DMS114 treated with DMSO at 0.1 percent for 48 hours (cell line): Measurements from ENCODE around the gene KATNBL1.

Experiments
- DNase-seq: peaks from one replicate; lab custom pipeline; 2025; ENCODE audit not compliant: unreplicated experiment; lab: John Stamatoyannopoulos, UW

KATNBL1 gene

DNA sequence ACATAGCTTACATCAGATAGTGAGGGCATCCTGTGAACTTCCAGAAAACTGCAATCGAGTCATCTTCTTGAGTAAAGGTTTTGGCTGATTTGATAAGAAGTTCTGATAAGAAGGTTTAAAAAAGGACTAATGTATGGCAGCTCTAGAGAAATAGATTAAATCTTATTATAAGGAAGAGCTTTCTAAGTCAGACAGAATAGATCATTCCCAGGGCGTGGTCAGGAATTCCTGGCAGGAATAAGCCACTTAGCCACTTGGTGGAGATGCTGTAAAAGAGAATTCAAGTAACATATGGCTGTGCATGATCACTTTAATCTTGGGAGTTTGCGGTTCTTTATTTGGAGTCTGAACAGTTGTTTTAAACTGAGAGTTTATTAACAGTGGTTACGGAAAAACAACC is 90.6 kb downstream of the KATNBL1 start:
- DNase-seq, result no peak

DNA sequence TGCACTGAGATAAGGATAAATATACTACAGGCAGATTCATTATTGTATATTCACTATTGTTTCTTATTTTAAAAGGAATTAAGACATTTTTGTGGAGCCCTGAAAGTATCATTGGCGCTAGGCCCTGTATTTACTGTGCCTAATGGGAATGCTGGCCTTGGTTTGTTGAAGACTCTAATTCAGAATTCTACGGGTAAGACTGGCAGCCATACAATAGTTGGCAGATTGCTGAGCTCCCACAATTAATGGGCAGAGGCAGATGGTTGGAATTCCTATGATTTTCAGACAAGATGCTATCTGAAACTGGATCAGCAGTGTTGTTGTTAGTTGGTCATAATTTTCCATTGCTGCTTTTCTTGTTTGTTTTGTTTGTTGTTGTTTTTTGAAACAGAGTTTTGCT is 93.3 kb downstream of the KATNBL1 start:
- no peak for DNase-seq

DNA sequence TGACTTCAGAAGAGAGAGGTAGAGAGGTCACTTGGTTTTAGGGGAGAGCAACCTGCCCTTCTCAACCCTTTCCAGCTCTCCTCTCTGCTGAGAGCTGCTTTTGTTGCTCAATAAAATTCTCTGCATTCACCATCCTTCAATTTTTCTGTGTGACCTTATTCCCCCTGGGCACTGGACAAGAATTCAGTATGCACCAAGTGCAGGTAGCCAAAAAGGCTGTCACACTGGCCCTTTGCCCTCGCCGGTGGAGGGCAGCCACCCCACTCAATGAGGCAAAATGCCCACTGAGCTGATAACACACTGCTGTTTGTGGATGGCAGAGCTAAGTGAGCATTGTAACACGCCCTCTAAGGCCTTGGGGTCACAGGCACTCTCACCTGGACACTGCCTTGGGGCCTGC is 95.2 kb downstream of the KATNBL1 start:
- no peak for DNase-seq

DNA sequence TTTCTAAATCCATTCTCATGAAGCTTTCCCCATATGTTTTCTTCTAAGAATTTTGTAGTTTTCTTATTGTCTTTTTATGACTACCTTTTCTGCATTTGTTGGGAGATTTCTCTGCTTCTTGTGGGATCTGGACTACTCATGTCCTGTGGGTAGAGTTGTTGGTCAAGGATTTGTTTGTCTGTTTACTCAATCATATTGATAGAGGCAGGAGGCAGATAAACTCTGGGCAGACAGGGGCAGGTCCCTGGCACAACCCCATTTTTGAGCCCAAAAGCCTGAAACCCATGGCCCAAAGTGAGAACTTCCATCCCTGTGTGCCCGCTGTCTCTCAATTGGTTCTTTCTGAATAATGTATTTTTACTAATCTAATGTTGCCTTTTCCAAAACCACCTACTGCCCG is 95.7 kb downstream of the KATNBL1 start:
- DNase-seq, result no peak

DNA sequence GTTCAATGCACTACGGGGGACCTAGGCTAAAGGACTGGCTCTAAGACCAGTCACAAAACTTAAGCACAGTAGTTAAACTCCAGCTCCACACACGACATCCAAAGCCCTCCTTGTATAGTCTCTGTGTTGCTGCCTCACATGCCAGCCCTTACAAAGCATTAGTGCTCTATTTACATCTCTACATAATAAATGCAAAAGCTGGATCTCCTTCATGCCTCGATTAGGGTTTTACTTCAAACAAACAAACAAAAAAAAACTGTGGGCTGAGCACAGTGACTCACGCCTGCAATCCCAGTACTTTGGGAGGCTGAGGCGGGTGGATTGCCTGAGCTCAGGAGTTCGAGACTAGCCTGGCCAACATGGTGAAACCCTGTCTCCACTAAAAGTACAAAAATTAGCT is 98.4 kb downstream of the KATNBL1 start:
- DNase-seq, result no peak

DNA sequence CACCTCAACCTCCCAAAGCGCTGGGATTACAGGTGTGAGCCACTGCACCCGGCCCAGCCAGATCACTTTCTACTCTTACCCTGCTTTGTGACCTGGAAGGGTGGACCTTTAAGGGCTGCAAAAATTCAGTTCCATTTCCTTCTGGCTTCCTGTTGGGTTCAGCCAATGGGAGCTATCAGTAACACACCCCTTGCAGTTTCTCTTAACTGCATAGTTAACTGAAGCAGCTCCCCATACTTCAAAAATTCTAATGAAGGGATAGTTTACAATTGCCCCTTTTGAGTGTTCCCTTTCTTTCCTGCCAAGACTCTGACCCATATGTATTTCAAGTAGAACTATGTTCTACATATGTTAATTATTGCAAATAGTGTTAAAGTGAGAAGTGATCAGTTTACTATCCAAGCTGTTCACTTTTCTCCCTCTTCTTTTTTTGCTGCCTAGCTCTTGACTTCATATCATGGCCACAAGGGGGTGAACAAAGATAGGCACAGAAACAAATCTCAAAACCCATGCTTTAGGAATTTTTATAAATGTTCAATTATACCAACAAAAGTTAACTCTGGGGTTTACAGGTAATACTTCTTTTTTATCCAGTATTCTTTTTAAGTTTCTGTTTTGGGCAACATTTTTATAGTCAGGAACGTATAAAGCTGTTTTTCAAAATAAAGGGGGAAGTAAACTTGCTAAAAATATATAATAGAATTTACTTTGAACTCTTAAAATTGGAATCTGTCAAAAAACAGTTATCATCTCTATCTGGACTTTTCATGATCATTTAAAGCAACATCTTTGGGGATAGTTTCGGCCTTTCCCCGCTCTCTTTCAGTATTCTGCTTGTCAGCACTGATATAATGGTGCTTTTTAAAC is 99.9 kb downstream of the KATNBL1 start:
- DNase-seq, result peak; percentile 39

DNA sequence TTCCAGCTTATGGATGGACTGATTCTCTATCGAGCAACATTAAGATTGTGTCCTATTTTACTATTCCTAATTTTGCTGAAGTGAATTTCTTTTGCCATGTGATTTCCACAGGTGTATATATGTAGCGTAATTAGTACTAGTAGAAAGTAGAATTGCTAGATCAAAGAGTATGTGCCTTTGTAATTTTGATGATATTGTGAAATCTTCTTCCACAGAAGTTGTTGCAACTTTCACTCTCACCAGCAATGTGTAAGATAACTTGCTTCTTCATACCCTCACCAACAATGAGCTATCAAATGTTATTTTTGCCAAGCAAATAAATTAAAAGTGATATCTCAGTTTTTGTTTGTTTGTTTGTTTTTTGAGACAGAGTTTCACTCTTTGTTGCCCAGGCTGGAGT is 102.6 kb downstream of the KATNBL1 start:
- no peak for DNase-seq

DNA sequence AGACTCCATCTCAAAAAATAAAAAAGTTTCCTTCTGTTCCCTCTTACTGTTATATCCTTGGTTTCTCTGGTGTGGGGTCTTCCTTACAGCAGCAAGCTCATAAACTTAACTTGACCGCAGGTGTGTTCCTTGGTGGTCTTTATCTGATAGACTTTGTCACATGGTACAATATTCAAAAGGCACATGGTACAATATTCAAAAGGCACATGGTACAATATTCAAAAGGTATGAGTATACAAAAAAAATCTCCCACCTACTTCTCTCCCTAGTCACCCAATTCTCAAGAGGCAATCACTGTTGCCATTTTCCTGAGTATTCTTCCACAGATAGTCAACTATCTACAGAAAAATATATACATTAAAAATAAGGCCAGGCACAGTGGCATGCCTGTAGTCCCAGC is 103.5 kb downstream of the KATNBL1 start:
- no peak for DNase-seq

DNA sequence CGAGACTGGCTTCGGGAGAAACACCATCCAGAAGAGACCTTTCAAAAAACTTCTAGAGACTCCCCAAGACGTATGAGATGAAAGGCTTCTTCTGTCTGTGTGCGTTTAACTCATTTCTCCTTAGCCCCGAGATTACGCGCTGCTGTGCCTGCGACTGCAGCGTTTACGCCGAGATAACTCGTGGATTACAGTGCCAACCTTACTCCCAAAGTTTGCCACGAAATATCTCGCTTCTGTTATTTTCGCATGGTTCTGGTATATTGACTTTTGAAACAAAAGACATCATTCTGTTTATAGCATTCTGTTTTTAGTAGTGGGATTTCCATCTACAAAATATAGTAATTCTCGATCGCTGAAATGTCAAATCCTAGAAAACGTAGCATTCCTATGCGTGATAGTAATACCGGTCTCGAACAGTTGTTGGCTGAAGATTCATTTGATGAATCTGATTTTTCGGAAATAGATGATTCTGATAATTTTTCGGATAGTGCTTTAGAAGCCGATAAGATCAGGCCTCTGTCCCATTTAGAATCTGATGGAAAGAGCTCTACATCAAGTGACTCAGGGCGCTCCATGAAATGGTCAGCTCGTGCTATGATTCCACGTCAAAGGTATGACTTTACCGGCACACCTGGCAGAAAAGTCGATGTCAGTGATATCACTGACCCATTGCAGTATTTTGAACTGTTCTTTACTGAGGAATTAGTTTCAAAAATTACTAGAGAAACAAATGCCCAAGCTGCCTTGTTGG is 107.5 kb downstream of the KATNBL1 start:
- DNase-seq, result no peak

DNA sequence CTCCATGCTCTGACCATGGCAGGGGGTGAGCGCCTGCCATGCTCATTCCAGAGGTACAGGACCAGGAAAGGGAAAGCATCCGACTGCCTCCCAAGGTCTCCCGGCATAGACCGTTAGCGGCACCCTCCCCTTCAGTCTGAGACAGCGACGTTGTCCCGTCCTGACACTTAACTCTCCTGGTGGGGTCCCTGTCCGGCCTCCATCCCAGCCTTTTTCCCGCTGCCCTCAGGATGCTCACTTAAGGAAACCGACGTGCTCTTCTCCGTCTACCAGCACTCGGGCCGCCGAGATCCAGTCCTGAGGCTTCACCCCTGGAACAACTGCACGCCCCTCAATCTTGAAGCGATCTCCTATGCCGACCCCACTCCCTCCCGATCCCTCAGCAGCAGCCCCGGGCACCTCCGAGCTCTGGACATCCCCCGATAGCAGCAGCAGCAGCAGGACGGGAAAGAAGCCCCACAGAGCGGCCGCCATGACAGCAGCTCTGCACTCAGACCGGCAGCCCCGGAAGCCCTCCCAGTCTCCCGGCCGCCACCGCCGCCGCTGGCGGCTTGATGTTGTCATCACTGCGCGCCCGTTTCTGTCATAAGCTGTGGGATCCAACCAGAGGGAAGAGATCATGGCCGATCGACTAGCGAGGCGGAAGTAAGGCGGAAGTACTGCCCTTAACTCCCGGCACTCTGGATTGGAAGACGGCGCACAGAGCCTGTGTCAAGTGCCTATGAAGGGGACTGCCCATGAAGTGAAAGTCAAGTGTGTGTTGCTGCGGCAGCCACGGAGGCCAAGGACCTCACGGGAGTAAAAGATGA is 108.3 kb downstream of the KATNBL1 start, which contains the start of the genes EMC7 and PGBD4:
TSS of gene EMC7 (minus strand) at position 497 of the 809 bp plus-strand sequence. CDS start at position 474, 23 bp downstream.
TSS of gene PGBD4 (plus strand) at position 718 of the 809 bp plus-strand sequence. CDS start 449 bp downstream, outside the sequence.
- peak; percentile 97 for DNase-seq

DNA sequence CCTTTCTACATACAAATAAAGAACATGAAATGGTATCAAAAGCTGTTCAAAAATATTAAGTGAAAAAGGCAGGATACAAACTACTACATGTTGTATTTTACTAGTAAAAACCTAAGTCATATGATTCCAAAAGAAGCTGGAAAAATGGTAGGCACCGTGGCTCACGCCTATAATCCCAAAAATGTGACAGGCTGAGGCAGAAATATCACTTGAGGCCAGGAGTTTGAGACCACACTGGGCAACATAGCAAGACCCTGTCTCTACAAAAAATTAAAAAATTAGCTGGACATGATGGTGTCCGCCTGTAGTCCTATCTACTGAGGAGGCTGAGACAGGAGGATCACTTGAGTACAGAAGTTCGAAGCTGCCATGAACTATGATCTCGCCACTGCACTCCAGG is 110.0 kb downstream of the KATNBL1 start:
- no peak for DNase-seq
